ENCODE measurements around the gene POLR2J2. TPM values are rescaled to one million over a fixed set of nuclear protein-coding genes. Genes with fewer than 3 reads are reported as not detected.
A peak's percentile ranks its signal among the peaks of the same experiment; 100 is the strongest.
"Not testable (repeated sequence)": the region's sequence is repeated elsewhere in the genome, so short reads cannot be mapped to it uniquely, and the experiment has no call there.

POLR2J2 gene
- total RNA-seq, 2 donors from 2014 or later, result 17.7 to 72.2 TPM

DNA sequence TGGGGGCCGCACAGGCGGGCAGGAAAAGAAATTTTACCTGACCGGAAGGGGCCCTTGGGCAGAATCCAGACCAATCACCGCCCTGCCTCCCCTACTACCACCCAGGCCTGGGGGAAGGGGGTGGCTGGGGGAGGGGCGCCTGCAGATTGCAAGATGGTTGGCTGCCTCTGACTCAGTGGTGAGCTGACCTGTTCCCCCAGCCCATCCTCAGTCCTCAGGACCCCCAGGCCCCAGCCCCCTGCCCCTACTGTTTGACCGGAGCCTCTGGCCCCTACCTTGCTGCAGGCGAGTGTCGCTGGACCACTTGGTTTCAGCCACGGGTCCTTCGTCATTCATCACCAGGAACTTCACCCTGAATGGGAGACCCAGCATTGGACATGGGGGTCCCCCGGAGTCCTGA is 32.6 kb downstream of the POLR2J2 start:
- H3K4me3 Mint-ChIP-seq; H3K36me3 Mint-ChIP-seq; H3K27me3 Mint-ChIP-seq; H3K4me1 Mint-ChIP-seq (ENCODE audit: low read depth in 2 of 2); H3K9me3 Mint-ChIP-seq; H3K27ac Mint-ChIP-seq: not testable (repeated sequence)
- peak; percentile 40 for DNase-seq (ENCODE audit: low spot score)
- ATAC-seq, result peak in 1 of 2 donors; percentile 3

DNA sequence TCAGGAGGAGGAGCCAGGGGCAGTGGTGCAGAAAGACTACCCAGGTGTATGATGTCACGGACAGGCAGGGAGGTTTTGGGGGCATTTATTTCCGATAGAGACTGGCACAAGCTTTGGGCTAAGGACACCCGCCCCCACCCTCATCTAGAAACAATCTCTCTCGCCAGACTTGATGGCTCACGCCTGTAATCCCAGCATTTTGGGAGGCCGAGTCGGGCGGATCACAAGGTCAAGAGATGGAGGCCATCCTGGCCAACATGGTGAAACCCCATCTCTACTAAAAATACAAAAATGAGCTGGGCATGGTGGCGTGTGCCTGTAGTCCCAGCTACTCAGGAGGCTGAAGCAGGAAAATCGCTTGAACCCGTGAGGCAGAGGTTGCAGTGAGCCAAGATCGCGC is 34.5 kb downstream of the POLR2J2 start:
- not testable (repeated sequence) for H3K27me3 Mint-ChIP-seq; H3K4me3 Mint-ChIP-seq; H3K27ac Mint-ChIP-seq; ATAC-seq; DNase-seq (ENCODE audit: low spot score); H3K9me3 Mint-ChIP-seq; H3K36me3 Mint-ChIP-seq; H3K4me1 Mint-ChIP-seq (ENCODE audit: low read depth in 2 of 2)

DNA sequence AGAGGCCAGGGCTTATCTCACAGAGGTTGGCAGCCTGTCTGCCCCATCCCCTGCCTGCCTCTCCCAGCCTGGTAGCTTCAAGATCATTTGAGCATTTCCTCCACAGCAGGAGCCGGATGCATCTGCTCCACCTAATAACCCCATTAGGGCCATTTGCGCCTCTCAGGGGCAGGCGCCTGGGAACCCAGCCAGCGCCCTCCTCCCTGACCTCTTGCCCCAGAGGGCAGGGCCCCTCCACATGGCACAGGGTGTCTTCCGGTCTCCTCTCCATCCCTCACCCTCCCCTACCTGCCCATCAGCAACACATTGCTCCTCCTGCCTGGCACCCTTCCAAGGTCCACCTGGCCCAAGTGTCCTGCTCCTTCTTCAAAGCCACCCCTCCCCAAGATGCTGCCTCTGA is 36.1 kb downstream of the POLR2J2 start:
- ATAC-seq, result not testable (repeated sequence)

DNA sequence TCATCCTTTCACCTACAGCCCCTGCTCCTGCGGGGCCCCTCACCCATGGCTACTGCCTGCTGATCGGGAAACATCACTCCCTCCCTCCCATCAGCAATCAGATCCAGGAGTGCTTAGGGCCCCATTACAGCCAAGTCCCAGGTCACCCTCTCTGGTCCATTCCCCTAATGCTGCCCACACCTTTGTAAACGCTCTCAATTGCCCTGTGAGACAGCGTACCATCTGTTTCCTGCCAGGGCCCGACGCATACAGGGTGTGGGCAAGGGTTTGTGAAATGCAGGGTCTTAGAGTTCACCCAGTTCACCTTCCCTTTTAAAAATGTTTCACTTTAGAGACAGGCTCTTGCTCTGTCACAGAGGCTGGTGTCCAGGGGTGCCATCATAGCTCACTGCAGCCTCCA is 37.2 kb downstream of the POLR2J2 start:
- not testable (repeated sequence) for ATAC-seq; H3K4me1 Mint-ChIP-seq (ENCODE audit: low read depth in 2 of 2); H3K36me3 Mint-ChIP-seq; H3K4me3 Mint-ChIP-seq; H3K9me3 Mint-ChIP-seq; H3K27me3 Mint-ChIP-seq; H3K27ac Mint-ChIP-seq; DNase-seq (ENCODE audit: low spot score)

More for the DNA sequence above, 36.1 kb downstream of the POLR2J2 start:
- not testable (repeated sequence) for H3K9me3 Mint-ChIP-seq; H3K4me3 Mint-ChIP-seq; H3K36me3 Mint-ChIP-seq; DNase-seq (ENCODE audit: low spot score); H3K27ac Mint-ChIP-seq; H3K27me3 Mint-ChIP-seq; H3K4me1 Mint-ChIP-seq (ENCODE audit: low read depth in 2 of 2)

DNA sequence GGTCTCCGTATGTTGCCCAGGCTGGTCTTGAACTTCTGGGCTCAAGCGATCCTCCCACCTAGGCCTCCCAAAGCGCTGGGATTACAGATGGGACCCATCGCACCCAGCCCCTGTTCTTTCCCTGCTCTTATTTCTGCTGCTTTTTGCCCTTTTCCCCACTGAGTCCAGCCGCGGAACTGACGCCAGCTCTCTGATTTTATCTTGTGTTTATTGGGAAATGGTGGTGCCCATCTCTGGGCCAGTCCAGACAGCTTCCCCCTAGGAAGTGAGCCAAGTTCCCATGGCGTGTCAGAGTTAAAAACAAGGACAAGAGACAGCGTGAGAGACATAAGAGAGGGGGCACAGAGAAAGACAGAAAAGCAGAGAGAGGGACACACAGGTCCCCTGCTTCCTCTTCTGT is 40.8 kb downstream of the POLR2J2 start:
- H3K4me1 Mint-ChIP-seq (ENCODE audit: low read depth in 2 of 2); H3K27ac Mint-ChIP-seq; H3K9me3 Mint-ChIP-seq; H3K27me3 Mint-ChIP-seq; ATAC-seq; H3K36me3 Mint-ChIP-seq; H3K4me3 Mint-ChIP-seq: not testable (repeated sequence)
- peak; percentile 15 for DNase-seq (ENCODE audit: low spot score)

DNA sequence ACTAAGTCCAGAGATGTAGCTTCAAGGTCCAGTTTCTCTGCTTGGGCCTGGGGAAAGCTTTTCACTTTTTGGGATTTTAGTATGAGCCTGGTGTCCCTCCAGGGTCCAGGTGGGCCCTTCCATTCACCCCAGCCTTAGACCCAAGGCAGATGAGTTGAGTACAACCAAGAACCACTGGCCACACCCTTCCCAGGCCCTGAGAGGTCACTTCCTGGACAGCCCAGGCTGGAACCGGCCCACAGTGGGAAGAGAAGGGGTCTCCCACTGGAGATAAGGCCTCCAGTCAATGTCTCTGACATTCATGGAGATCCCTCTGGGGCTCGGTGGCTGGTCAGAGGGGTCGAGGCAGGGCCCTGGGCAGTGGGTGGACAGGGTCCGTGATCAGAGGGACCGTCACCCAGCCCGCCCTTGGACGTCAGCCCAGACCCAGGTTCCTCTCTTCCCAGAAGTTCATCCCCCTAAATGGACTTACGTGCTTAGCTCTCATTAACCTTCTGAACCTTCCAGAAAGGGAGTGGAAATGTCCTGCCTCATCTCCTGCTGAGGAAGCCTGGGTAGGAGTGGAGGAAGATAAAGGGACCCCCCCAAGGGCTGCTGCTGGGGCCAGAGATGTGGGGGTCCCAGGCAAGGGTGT is 44.1 kb downstream of the POLR2J2 start:
- H3K4me3 Mint-ChIP-seq; H3K27ac Mint-ChIP-seq; H3K4me1 Mint-ChIP-seq (ENCODE audit: low read depth in 2 of 2); ATAC-seq; H3K9me3 Mint-ChIP-seq; H3K27me3 Mint-ChIP-seq; H3K36me3 Mint-ChIP-seq; DNase-seq (ENCODE audit: low spot score): not testable (repeated sequence)

DNA sequence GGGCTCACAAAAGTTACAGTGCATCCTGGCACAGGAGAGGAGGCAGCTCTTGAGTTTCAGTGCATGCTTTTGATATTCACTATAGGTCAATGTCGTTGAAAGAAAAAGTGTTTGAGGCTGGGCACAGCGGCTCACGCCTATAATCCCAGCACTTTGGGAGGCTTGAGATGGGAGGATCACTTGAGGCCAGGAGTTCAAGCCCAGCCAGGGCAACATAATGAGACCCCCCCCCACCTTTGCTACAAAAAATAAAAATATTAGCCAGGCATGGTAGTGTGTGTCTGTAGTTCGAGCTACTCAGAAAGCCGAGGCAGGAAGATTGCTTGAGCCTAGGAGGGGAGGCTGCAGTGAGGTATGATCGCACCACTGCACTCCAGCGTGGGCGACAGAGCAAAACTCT is 53.3 kb downstream of the POLR2J2 start:
- not testable (repeated sequence) for H3K27me3 Mint-ChIP-seq; DNase-seq (ENCODE audit: low spot score); H3K4me3 Mint-ChIP-seq; H3K9me3 Mint-ChIP-seq; ATAC-seq; H3K4me1 Mint-ChIP-seq (ENCODE audit: low read depth in 2 of 2); H3K36me3 Mint-ChIP-seq; H3K27ac Mint-ChIP-seq

DNA sequence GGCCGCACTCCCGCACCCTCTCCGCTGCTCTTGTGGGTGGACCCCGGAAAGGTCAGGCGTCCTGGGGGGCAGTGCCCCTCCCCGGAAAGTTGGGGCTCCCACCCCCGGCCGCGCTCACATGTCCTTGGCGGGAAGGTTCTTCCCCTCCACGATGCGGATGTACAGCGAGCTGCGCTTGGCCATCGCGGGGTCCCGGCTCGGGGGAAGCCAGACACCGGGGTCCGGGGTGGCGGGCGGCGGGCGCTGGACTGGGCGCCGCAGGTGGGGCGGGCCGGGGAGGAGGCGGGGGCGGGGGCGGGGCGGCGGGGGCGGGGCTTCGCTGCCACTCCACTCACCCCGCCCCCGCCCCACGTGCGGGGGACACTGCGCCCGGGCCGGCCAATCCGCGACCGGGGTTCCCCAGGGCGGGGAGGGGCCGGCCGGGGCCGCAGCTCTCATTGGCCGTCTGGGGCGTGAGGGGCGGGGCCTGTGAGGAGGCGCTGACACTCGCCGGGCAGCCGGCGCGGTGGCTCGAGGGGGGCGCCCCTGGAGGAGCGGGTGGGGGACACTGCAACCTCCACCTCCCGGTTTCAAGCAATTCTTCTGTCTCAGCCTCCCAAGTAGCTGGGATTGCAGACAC is 54.8 kb downstream of the POLR2J2 start, which contains the start of gene RASA4:
Gene RASA4, minus strand, starts transcription at position 250 of the 619 bp plus-strand sequence. Its CDS starts 67 bp downstream, at position 183.
- H3K27ac Mint-ChIP-seq; H3K36me3 Mint-ChIP-seq; H3K27me3 Mint-ChIP-seq; H3K4me1 Mint-ChIP-seq (ENCODE audit: low read depth in 2 of 2); H3K9me3 Mint-ChIP-seq: not testable (repeated sequence)
- ATAC-seq, result peak; percentile 98 to 99
- H3K4me3 Mint-ChIP-seq, result peak within 1 kb of the TSS; percentile 39
- peak; percentile 65 for DNase-seq (ENCODE audit: low spot score)

Other genes starting within 250 kb of the POLR2J2 start
- gene ORAI2, start 238.1 kb downstream of the POLR2J2 start, total RNA-seq, result 10 to 100 TPM; 56.5 to 70.4 TPM
- gene ALKBH4, start 206.8 kb downstream of the POLR2J2 start, total RNA-seq, result 10 to 100 TPM in 1 of 2 donors, 1 to 10 TPM in 1; 7.8 to 19.3 TPM
- 10 to 100 TPM; 22.9 to 44.2 TPM for gene LRWD1, start 206.7 kb downstream of the POLR2J2 start, total RNA-seq
- 10 to 100 TPM; 56.9 to 57.6 TPM for gene POLR2J, start 192.7 kb downstream of the POLR2J2 start, total RNA-seq
- gene RASA4B, start 153.9 kb downstream of the POLR2J2 start, total RNA-seq, result 10 to 100 TPM in 1 of 2 donors, under 1 TPM in 1; 0.48 to 23.4 TPM
- gene UPK3BL2, start 128.0 kb downstream of the POLR2J2 start, total RNA-seq, result 100 to 1,000 TPM in 1 of 2 donors, 10 to 100 TPM in 1; 26.2 to 105 TPM
- gene SPDYE2, start 120.4 kb downstream of the POLR2J2 start, total RNA-seq, result under 1 TPM in 1 of 2 donors, not detected in 1; 0.53 TPM
- 100 to 1,000 TPM in 1 of 2 donors, 10 to 100 TPM in 1; 54.0 to 155 TPM for gene POLR2J3, start 99.1 kb downstream of the POLR2J2 start, total RNA-seq
- gene RASA4, start 54.9 kb downstream of the POLR2J2 start, total RNA-seq, result 10 to 100 TPM in 1 of 2 donors, 1 to 10 TPM in 1; 7.9 to 24.0 TPM
- 10 to 100 TPM; 28.8 to 63.3 TPM for gene UPK3BL1, start 28.9 kb downstream of the POLR2J2 start, total RNA-seq
- gene SPDYE2B, start 21.3 kb downstream of the POLR2J2 start, total RNA-seq, result not detected
- gene FAM185A, start 77.3 kb upstream of the POLR2J2 start, total RNA-seq, result 10 to 100 TPM in 1 of 2 donors, 1 to 10 TPM in 1; 8.2 to 15.6 TPM
- gene LRRC17, start 241.3 kb upstream of the POLR2J2 start, total RNA-seq, result under 1 TPM; 0.14 to 0.81 TPM

Data from natural killer cell treated with Interleukin-12 subunit alpha and Interleukin-12 subunit beta and Interleukin-15 and Interleukin-18, amount 100 ng/mL, for 72 hours (primary cell).